NCI-H1092 (cell line): ENCODE measurements around the gene LAMA5.

Experiments
- DNase-seq: peaks from one replicate; lab custom pipeline; 2025; lab: John Stamatoyannopoulos, UW

The LAMA5 gene

GRCh38 chr20:62405108-62405980, 38.2 kb upstream of the LAMA5 start:
- DNase-seq, result no peak

- DNase-seq, result no peak
These were observed 37.6 kb upstream of the LAMA5 start for GRCh38 chr20:62404761-62405107.

- DNase-seq, result no peak
These were observed 37.1 kb upstream of the LAMA5 start for GRCh38 chr20:62404112-62404665.

GRCh38 chr20:62403331-62403730, 36.2 kb upstream of the LAMA5 start:
- DNase-seq, result no peak

- no peak for DNase-seq
These were observed 35.5 kb upstream of the LAMA5 start for GRCh38 chr20:62402456-62403150.

- no peak for DNase-seq
These were observed 34.2 kb upstream of the LAMA5 start for GRCh38 chr20:62401331-62401779.

GRCh38 chr20:62400541-62400940, 33.4 kb upstream of the LAMA5 start:
- DNase-seq, result no peak

- no peak for DNase-seq
These were observed 32.9 kb upstream of the LAMA5 start for GRCh38 chr20:62400021-62400420.

GRCh38 chr20:62398120-62398821, 31.2 kb upstream of the LAMA5 start:
- DNase-seq, result no peak

GRCh38 chr20:62396367-62397239, 29.5 kb upstream of the LAMA5 start:
- DNase-seq, result no peak

- DNase-seq, result no peak
These were observed 28.5 kb upstream of the LAMA5 start for GRCh38 chr20:62395311-62396242.

GRCh38 chr20:62394248-62395245, 27.4 kb upstream of the LAMA5 start:
- DNase-seq, result no peak

GRCh38 chr20:62393830-62394229, 26.7 kb upstream of the LAMA5 start:
- DNase-seq, result no peak

GRCh38 chr20:62393335-62393665, 26.2 kb upstream of the LAMA5 start:
- no peak for DNase-seq

- no peak for DNase-seq
These were observed 25.7 kb upstream of the LAMA5 start for GRCh38 chr20:62392621-62393334.

GRCh38 chr20:62392077-62392418, 24.9 kb upstream of the LAMA5 start:
- DNase-seq, result no peak

GRCh38 chr20:62391165-62392076, 24.3 kb upstream of the LAMA5 start:
- DNase-seq, result no peak
